ENCODE measurements around the gene RMDN2.
A peak's percentile ranks its signal among the peaks of the same experiment; 100 is the strongest.

Gene RMDN2

GRCh38 chr2:37887286-37887685, 37.8 kb upstream of the RMDN2 start:
- Mint-ChIP-seq H3K27me3 (ENCODE audit: low read depth) (peaks cover 48% of the 10 kb centered on the region), H3K4me3 (no peak overlapping the region), H3K9me3 (no peaks in the 10 kb centered on the region), H3K36me3 (ENCODE audit: low read depth) (no peaks in the 10 kb centered on the region), H3K4me1 (no peaks in the 10 kb centered on the region), H3K27ac (no peak overlapping the region)
- no peak for TF ChIP-seq CTCF (IDR thresholded peaks at IDR 0.05; ENCODE audit: unreplicated experiment in 3 of 3)

GRCh38 chr2:37890893-37891495, 34.1 kb upstream of the RMDN2 start:
- Mint-ChIP-seq H3K27me3 (ENCODE audit: low read depth) (peaks cover 30% of the 10 kb centered on the region), H3K4me3 (no peak overlapping the region), H3K27ac (no peak overlapping the region), H3K9me3 (no peaks in the 10 kb centered on the region), H3K36me3 (ENCODE audit: low read depth) (no peaks in the 10 kb centered on the region), H3K4me1 (peaks cover 13% of the 10 kb centered on the region)
- TF ChIP-seq CTCF (IDR thresholded peaks at IDR 0.05; ENCODE audit: unreplicated experiment in 3 of 3), result peak; percentile 70 to 73 (median 71)

GRCh38 chr2:37891846-37892435, 33.1 kb upstream of the RMDN2 start:
- H3K27me3 Mint-ChIP-seq (ENCODE audit: low read depth), result peaks cover 24% of the 10 kb centered on the region
- no peak for TF ChIP-seq CTCF (IDR thresholded peaks at IDR 0.05; ENCODE audit: unreplicated experiment in 3 of 3)
- no peaks in the 10 kb centered on the region for H3K36me3 Mint-ChIP-seq (ENCODE audit: low read depth)
- H3K4me1 Mint-ChIP-seq, result peaks cover 18% of the 10 kb centered on the region
- H3K9me3 Mint-ChIP-seq, result no peaks in the 10 kb centered on the region
- H3K4me3 Mint-ChIP-seq, result no peak overlapping the region
- H3K27ac Mint-ChIP-seq, result no peak overlapping the region

DNA sequence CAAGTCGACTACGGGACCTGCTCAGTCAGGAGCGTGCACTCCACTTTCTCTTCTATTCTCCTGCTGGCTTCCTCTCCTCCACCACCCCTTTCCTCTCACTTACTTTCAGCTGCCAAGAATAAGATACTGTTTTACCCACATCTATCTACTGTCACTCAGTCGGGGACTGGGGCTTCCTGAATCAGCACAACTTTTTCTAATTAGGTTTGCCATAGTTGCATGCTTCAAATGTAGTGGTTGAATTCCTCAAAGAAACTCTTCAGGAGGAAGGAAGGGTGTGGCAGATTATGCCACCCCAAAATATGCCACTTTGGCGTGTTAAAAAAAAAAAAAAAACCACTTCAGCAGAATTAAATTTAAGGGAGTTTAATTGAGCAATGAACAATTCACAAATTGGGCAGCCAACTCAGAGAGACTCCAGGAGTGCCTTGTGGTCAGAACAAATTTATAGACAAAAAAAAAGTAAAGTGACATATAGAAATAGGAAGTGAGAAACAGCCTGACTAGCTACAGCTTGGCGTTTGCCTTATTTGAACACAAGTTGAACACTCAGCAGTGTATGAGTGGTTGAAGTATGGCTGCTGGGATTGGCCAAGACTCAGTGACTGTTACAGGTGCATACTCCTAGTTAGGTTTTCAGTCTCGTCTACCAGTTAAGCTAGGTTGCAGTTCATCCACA, 32.5 kb upstream of the RMDN2 start:
- Mint-ChIP-seq H3K27me3 (ENCODE audit: low read depth) (peaks cover 24% of the 10 kb centered on the region), H3K4me1 (peaks cover 18% of the 10 kb centered on the region), H3K36me3 (ENCODE audit: low read depth) (no peaks in the 10 kb centered on the region), H3K4me3 (no peak overlapping the region), H3K9me3 (no peaks in the 10 kb centered on the region), H3K27ac (no peak overlapping the region)
- no peak for TF ChIP-seq CTCF (IDR thresholded peaks at IDR 0.05; ENCODE audit: unreplicated experiment in 3 of 3)

GRCh38 chr2:37893327-37893726, 31.8 kb upstream of the RMDN2 start:
- peaks cover 24% of the 10 kb centered on the region for H3K27me3 Mint-ChIP-seq (ENCODE audit: low read depth)
- H3K9me3 Mint-ChIP-seq, result no peaks in the 10 kb centered on the region
- H3K27ac Mint-ChIP-seq, result no peak overlapping the region
- TF ChIP-seq CTCF (IDR thresholded peaks at IDR 0.05; ENCODE audit: unreplicated experiment in 3 of 3), result no peak
- H3K4me1 Mint-ChIP-seq, result peaks cover 18% of the 10 kb centered on the region
- no peaks in the 10 kb centered on the region for H3K36me3 Mint-ChIP-seq (ENCODE audit: low read depth)
- H3K4me3 Mint-ChIP-seq, result no peak overlapping the region

Data from nephron (organoid).